ENCODE results near the gene CRLF2.
"Not testable (repeated sequence)": the region's sequence is repeated elsewhere in the genome, so short reads cannot be mapped to it uniquely, and the experiment has no call there.

The CRLF2 gene, protein sequence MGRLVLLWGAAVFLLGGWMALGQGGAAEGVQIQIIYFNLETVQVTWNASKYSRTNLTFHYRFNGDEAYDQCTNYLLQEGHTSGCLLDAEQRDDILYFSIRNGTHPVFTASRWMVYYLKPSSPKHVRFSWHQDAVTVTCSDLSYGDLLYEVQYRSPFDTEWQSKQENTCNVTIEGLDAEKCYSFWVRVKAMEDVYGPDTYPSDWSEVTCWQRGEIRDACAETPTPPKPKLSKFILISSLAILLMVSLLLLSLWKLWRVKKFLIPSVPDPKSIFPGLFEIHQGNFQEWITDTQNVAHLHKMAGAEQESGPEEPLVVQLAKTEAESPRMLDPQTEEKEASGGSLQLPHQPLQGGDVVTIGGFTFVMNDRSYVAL

DNA sequence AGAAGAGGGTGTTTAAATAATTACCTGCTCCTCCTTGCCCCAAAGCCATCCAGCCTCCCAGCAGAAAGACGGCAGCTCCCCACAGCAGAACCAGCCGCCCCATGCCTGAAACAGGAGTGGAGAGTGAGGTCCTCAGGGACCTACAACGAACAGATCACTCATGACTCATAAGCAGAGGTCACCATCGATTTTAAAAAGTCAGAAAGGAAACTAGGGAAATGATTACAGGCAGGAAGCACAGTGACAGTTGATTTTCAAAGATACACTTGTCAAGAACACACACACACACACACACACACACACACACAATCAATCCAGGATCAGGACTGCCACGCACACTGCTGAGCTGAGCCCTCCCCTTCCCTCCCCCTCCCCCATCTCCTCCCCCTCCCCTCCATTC is at the start of gene CRLF2:
Gene CRLF2, minus strand, starts transcription at position 118 of the 400 bp plus-strand sequence. Its CDS starts 15 bp downstream, at position 103.
- H3K27ac ChIP-seq, result no peak within 1 kb of the TSS
- TF ChIP-seq, protein P1, sequence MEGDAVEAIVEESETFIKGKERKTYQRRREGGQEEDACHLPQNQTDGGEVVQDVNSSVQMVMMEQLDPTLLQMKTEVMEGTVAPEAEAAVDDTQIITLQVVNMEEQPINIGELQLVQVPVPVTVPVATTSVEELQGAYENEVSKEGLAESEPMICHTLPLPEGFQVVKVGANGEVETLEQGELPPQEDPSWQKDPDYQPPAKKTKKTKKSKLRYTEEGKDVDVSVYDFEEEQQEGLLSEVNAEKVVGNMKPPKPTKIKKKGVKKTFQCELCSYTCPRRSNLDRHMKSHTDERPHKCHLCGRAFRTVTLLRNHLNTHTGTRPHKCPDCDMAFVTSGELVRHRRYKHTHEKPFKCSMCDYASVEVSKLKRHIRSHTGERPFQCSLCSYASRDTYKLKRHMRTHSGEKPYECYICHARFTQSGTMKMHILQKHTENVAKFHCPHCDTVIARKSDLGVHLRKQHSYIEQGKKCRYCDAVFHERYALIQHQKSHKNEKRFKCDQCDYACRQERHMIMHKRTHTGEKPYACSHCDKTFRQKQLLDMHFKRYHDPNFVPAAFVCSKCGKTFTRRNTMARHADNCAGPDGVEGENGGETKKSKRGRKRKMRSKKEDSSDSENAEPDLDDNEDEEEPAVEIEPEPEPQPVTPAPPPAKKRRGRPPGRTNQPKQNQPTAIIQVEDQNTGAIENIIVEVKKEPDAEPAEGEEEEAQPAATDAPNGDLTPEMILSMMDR (conservative IDR thresholded peaks at IDR 0.05), result no peak

DNA sequence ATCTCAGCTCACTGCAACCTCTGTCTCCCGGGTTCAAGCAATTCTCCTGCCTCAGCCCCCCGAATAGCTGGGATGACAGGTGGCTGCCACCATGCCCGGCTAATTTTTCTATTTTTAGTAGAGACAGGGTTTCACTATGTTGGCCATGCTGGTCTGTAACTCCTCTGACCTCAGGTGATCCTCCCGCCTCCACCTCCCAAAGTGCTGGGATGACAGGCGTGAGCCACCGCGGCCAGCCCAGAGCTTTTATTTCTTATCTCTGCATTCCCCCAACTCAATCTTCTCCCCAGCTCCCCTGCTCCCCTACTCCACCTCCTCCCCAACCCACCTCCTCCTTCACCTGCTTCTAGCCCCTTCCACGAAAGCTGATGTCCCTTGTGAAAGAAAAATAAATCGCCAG is 49.3 kb upstream of the CRLF2 start:
- not testable (repeated sequence) for H3K27ac ChIP-seq

DNA sequence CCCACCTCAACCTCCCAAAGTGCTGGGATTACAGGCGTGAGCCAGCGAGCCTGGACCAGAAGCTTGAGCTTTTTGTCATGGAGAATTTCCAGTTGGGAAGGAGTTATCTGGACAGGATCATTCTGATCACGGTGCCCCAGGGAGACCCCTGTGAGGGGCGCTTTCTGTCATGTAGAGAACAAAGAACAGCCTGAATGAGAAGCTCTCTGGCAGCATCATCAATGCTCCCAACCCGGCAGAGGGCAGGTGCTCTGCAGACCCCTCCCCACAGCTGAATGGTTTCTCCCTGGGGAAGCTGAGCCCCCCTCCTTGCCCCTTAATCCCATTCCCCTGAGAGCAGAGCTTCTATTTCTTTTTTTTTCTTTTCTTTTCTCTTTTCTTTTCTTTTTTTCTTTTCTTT is 48.8 kb upstream of the CRLF2 start:
- TF ChIP-seq, protein P1 (conservative IDR thresholded peaks at IDR 0.05), result no peak
- no peak overlapping the region for H3K27ac ChIP-seq

- TF ChIP-seq, protein P1 (conservative IDR thresholded peaks at IDR 0.05), result no peak
- no peak overlapping the region for H3K27ac ChIP-seq
Observed at GRCh38 chrX:1252861-1253260, 40.4 kb upstream of the CRLF2 start.

- TF ChIP-seq, protein P1 (conservative IDR thresholded peaks at IDR 0.05), result no peak
- no peak overlapping the region for H3K27ac ChIP-seq
Observed at GRCh38 chrX:1249101-1249887, 36.8 kb upstream of the CRLF2 start.

DNA sequence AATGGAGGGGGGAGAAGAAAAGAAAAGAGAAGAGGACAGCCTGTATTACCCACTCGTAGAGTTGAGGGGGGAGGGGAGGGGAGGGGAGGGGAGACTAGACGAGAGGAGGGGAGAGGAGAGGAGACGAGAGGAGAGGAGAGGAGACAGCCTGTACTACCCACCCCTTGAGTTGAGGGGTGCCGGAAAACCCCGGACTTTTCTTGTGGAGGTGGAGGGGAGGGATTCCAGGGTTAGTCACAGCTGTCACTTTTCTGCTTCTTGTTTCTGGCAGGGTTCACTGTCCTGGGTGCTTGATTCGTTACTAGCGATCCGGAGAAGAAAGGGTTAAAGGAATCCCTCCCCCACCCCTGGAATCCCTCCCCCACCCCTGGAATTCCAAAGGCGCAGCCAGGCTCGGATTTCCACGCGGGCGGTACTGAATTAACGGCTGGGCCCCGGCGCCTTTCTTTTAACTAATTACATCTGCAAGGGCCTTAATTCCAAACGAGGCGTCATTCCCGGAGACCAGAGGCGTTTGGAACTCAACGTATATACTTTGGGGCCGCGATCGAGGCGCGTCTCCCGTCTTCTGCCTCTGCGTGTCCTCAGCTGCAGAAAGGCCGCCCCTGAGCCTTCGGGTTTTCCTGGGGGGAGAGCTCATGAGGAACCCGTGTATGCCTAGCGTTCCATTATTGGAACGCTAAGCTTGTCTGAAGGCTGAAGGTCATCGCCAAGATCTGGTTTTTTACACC is 36.0 kb upstream of the CRLF2 start:
- TF ChIP-seq, protein P1 (conservative IDR thresholded peaks at IDR 0.05), result no peak

GRCh38 chrX:1246816-1247215 is 34.4 kb upstream of the CRLF2 start:
- no peak overlapping the region for H3K27ac ChIP-seq

More for the DNA sequence above, 36.0 kb upstream of the CRLF2 start:
- H3K27ac ChIP-seq, result no peak overlapping the region

More at GRCh38 chrX:1246816-1247215, 34.4 kb upstream of the CRLF2 start:
- TF ChIP-seq, protein P1 (conservative IDR thresholded peaks at IDR 0.05), result peak; percentile 90

All from VCaP (cell line).